Epithelial cell of esophagus (primary cell): ENCODE results near the gene PRR14L.

ENCODE experiments used
- DNase-seq: peaks from one replicate; pipeline ENCODE4 v3.0.0; 2010; ENCODE audit warnings: low read depth
- H3K4me3 ChIP-seq: 2 replicates; pipeline ENCODE4 v1.5.1; 2011; ENCODE audit warnings: mild to moderate bottlenecking, low read length, control low read depth
- CTCF ChIP-seq: IDR thresholded peaks from 2 replicates; pipeline ENCODE4 v1.5.1; 2011; ENCODE audit warnings: low read depth, mild to moderate bottlenecking, low read length, control low read depth, inconsistent platforms; ENCODE audit not compliant: insufficient read depth; ENCODE audit errors: missing control alignments

The PRR14L gene

GRCh38 chr22:31651664-31652063 is 98.3 kb downstream of the PRR14L start:
- no peak for TF ChIP-seq CTCF

GRCh38 chr22:31650391-31650790 is 99.5 kb downstream of the PRR14L start:
- DNase-seq: peak; percentile 92

More at GRCh38 chr22:31651664-31652063, 98.3 kb downstream of the PRR14L start:
- no peak overlapping the region for H3K4me3 ChIP-seq
- no peak for DNase-seq

DNA sequence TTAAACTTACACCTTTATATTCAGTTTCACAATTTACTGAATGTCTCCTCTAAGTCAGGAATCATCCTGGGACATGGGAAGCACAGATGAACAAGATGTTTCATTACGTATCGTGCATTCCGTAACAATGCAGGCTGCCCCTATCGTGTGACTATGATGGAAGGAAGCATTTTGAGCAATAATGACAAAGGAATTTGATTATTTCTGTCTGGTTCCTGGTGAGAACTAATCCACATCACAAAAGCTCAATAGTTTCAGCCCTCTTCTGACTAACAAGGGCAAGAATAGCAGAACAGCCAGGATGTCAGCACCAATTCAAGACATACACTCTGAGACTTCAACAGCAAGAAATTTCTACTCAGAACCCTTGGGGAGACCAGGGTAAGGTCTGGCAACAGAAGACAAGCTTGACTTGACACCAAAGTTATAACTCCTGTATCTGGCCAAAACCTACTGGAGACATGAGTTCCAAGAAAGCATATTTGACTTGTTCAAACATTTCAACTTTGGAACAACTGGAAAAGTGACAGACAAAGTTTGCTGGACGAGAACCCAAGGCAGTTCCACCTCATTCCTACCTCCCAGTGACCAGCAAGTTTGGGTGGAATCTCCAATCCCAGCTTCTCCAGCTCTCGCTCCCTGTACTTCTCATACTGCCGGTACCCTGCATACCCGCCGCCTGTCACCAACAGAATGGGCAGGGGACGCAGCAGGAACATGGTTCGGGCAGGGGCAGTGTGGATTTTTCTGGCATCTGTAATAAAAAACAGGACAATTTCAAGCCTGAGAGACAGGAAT is 102.2 kb downstream of the PRR14L start:
- no peak overlapping the region for H3K4me3 ChIP-seq
- TF ChIP-seq CTCF: no peak
- peak; percentile 87 for DNase-seq

More at GRCh38 chr22:31650391-31650790, 99.5 kb downstream of the PRR14L start:
- TF ChIP-seq CTCF: no peak
- no peak overlapping the region for H3K4me3 ChIP-seq

- no peak overlapping the region for H3K4me3 ChIP-seq
- TF ChIP-seq CTCF: no peak
- peak; percentile 83 for DNase-seq
Measured at GRCh38 chr22:31647066-31647465, 102.9 kb downstream of the PRR14L start.

- TF ChIP-seq CTCF: no peak
- peak; percentile 91 for DNase-seq
- peak overlapping the region; percentile 3 for H3K4me3 ChIP-seq
Measured at GRCh38 chr22:31646186-31647019, 103.5 kb downstream of the PRR14L start.

- H3K4me3 ChIP-seq: no peak overlapping the region
- no peak for TF ChIP-seq CTCF
- DNase-seq: no peak
Measured at GRCh38 chr22:31639436-31640039, 110.4 kb downstream of the PRR14L start.
